Duodenal mucosa (tissue), 2 donors: Measurements from ENCODE around the gene PPP1R14D.
"Not testable (repeated sequence)": the region's sequence is repeated elsewhere in the genome, so short reads cannot be mapped to it uniquely, and the experiment has no call there.

Experiments
- H3K27ac ChIP-seq: one replicate; pipeline ENCODE4 v1.7.0; 2013; ENCODE audit warnings: low read depth, low read length
- H3K27me3 ChIP-seq, 2 donors: one replicate each; pipeline ENCODE4 v1.7.0; 2013; ENCODE audit warnings: low read length in 2 of 2, control low read depth in 1 of 2; ENCODE audit not compliant: insufficient read depth in 2 of 2, control insufficient read depth in 1 of 2
- H3K36me3 ChIP-seq, 2 donors: one replicate each; pipeline ENCODE4 v1.7.0; 2013; ENCODE audit warnings: low read length in 2 of 2, control low read depth in 1 of 2; ENCODE audit not compliant: insufficient read depth in 2 of 2, control insufficient read depth in 1 of 2
- H3K4me1 ChIP-seq, 2 donors: one replicate each; pipeline ENCODE4 v1.7.0; 2013; ENCODE audit warnings: low read length in 2 of 2, control low read depth in 1 of 2; ENCODE audit not compliant: insufficient read depth in 2 of 2, control insufficient read depth in 1 of 2
- H3K4me3 ChIP-seq, 2 donors: one replicate each; pipeline ENCODE4 v1.7.0; 2013; ENCODE audit warnings: low read length in 2 of 2, low read depth in 1 of 2
- H3K9ac ChIP-seq, 2 donors: one replicate each; pipeline ENCODE4 v1.7.0; 2013; ENCODE audit warnings: low read length in 2 of 2, low read depth in 1 of 2
- H3K9me3 ChIP-seq, 2 donors: one replicate each; pipeline ENCODE4 v1.7.0; 2013; ENCODE audit warnings: low read length in 2 of 2, control low read depth in 1 of 2; ENCODE audit not compliant: control insufficient read depth in 1 of 2

PPP1R14D gene

DNA sequence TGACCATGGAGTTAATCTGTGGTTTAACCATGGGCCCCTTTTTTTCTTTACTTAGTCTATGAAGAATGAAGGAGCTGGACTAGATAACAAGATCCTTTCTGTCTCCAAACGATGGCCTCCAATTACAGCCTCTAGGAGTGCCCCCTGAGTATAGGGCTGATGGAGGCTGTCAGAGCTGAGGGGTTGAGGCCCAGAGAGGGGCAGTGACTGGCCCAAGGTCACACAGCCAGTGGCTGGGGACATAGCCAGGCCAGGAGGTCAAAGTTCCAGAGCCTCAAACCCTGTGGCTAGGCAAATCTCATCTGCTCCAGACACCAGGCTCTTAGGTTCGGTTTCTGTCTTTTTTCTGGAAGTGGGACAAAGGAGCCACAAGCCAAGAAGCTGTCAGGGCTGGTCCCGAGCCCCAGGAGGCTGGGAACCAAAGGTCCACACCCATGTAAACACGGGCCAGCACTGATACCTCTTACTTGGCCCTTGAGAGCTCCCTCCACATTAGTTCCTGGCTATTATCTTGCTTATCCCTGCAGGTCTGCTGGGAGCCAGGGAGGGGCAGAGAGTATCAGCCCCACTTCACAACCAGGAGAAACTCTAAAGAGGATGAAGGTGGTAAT is 35.3 kb upstream of the PPP1R14D start:
- no peaks in the 10 kb centered on the region for H3K27me3 ChIP-seq
- no peak overlapping the region for H3K4me3 ChIP-seq
- H3K27ac ChIP-seq, result no peak overlapping the region
- peak overlapping the region in 1 of 2 donors; percentile 18 for H3K9ac ChIP-seq
- H3K36me3 ChIP-seq, result peaks cover 0 to 2% of the 10 kb centered on the region in 2 donors
- H3K9me3 ChIP-seq, result no peaks in the 10 kb centered on the region
- H3K4me1 ChIP-seq, result peaks cover 17 to 35% of the 10 kb centered on the region in 2 donors

DNA sequence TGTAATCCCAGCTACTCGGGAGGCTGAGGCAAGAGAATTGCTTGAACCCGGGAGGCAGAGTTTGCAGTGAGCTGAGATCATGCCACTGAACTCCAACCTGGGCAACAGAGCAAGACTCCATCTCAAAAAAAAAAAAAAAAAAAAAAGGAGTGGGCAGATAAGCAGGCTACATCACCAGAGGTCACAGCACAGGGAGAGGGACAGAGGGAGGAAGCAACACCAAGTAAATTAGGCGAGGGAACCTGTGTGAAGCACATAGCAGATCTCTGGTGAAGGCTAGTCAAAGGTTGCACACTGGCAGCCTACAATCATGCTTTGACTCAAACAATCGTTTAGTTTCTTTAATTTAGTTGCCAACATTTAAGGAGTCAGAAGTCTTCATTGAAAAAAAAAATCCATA is 32.6 kb upstream of the PPP1R14D start:
- not testable (repeated sequence) for H3K4me3 ChIP-seq, H3K27me3 ChIP-seq, H3K9me3 ChIP-seq, H3K27ac ChIP-seq, H3K9ac ChIP-seq
- Histone ChIP-seq H3K36me3 (peaks cover 4 to 16% of the 10 kb centered on the region in 2 donors), H3K4me1 (peaks cover 32 to 48% of the 10 kb centered on the region in 2 donors)

DNA sequence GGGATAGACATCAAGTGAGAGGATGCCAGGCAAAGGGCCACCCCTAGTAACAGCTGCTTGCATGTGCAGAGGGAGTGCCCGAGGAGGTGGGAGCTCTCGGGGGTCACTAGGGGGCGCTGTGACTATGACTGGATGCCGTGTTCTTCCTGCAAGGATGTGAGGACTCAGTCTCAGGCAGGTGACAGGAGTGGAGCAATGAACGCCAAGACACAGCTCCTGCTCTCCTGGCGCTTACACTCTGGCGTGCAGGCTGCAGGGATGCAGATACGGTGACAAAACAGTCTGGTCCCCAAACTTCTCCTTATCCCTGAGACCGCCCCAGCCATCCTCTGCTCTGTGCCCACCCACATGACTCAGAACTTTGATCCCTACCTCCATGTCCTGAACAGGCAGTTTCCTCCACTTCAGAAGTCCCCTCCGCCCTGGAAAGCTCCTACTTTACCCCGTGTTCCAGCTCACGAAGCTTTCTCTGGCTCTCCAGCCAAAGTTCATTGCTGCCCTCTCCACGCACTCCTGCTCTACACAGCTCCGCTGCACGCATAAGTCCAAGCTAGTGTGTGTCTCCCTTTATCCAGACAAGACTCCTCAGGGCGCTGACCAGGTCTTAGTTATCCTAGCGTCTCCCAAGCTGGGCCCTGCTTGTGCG is 30.8 kb upstream of the PPP1R14D start:
- H3K9ac ChIP-seq, result no peak overlapping the region
- peaks cover 29 to 40% of the 10 kb centered on the region in 2 donors for H3K4me1 ChIP-seq
- H3K36me3 ChIP-seq, result peaks cover 13 to 34% of the 10 kb centered on the region in 2 donors
- H3K27ac ChIP-seq, result no peak overlapping the region
- H3K27me3 ChIP-seq, result no peaks in the 10 kb centered on the region
- H3K4me3 ChIP-seq, result peak overlapping the region in 1 of 2 donors; percentile 4
- no peaks in the 10 kb centered on the region for H3K9me3 ChIP-seq

DNA sequence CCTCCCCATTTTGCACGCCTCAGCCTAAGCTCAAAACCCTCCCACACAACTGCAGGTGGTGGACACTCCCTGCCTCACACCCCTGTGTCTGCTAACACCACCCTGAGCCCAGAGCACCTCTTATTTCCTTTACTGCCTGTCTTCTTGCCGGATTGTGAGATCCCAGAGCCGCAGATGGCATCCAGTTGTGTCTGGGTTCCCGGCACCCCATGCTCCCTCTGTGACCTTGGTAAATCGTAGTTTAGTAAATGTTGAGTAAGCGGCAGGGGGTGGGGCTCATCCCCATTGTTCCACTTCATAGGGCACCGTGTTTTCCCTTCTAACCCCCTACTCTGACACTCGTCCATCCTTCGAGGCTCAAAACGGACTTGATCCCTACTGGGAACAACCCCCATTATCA is 30.2 kb upstream of the PPP1R14D start:
- no peak overlapping the region for H3K27ac ChIP-seq
- peaks cover 16 to 40% of the 10 kb centered on the region in 2 donors for H3K36me3 ChIP-seq
- H3K9me3 ChIP-seq, result no peaks in the 10 kb centered on the region
- peaks cover 28 to 34% of the 10 kb centered on the region in 2 donors for H3K4me1 ChIP-seq
- no peaks in the 10 kb centered on the region for H3K27me3 ChIP-seq
- no peak overlapping the region for H3K4me3 ChIP-seq
- no peak overlapping the region for H3K9ac ChIP-seq

DNA sequence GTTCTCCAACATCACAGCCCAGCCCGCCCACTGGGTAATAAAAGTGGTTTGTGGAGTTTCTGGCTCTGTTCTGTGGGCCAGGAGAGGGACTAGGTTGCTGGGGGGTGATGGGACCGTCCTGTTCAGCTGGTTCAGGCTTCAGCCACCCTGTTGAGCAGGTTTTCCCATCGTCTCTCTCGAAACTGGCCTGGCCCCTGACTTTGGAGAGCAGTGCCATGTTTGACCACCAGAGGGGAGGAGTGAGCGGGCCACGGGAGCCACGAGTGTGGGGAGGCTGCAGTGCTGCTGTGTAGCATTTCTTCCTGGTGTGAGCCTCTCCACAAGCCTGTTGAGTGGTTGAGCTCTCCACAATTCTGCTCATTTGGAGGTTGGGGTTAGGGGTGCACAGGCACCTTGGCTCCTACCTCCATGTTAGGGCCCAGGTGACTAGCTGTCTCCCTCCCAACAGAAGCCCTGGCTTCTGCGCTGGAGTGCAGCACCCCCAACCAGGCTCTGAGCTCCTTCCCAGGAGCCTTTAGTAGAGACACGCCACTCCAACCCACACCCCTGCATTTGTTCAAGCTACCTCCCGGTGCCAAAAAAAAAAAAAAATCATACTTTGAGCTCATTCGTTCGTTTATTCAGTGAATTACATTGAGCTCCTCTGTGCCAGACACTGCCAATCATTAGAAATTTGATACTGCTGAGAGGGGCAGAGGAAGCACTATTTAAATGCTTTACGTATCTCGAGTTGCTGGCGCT is 29.3 kb upstream of the PPP1R14D start:
- Histone ChIP-seq H3K9me3 (no peaks in the 10 kb centered on the region), H3K27me3 (no peaks in the 10 kb centered on the region), H3K4me3 (no peak overlapping the region), H3K27ac (peak overlapping the region; percentile 24), H3K4me1 (peaks cover 32 to 33% of the 10 kb centered on the region in 2 donors), H3K9ac (peak overlapping the region in 1 of 2 donors; percentile 6), H3K36me3 (peaks cover 24 to 49% of the 10 kb centered on the region in 2 donors)

DNA sequence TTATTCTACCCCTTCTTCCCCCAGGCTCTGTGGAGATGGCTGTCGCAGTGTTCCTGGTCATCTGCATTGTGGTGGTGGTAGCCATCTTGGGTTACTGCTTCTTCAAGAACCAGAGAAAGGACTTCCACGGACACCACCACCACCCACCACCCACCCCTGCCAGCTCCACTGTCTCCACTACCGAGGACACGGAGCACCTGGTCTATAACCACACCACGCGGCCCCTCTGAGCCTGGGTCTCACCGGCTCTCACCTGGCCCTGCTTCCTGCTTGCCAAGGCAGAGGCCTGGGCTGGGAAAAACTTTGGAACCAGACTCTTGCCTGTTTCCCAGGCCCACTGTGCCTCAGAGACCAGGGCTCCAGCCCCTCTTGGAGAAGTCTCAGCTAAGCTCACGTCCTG is 28.2 kb upstream of the PPP1R14D start:
- Histone ChIP-seq H3K4me3 (no peak overlapping the region), H3K27ac (no peak overlapping the region)

DNA sequence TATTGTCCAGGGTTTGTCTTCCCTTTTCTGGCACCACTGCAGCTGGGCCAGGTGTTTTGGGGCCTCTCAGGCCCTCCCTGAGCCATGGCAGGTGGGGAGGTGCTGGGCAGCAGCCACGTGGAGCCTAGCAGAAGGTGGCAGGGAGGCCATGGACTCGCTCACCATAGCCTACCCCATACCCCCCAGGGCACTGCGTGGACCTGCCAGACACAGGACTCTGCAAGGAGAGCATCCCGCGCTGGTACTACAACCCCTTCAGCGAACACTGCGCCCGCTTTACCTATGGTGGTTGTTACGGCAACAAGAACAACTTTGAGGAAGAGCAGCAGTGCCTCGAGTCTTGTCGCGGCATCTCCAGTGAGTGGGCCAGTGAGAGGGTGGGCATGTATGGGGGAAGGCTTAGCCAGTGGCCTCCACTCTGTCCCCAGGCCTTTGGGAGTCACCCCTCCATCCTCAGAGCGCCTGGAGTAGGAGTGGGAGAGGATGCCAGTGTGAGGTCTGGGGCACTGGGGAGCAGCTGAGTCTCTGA is 27.3 kb upstream of the PPP1R14D start:
- Histone ChIP-seq H3K9ac (no peak overlapping the region), H3K27ac (no peak overlapping the region), H3K4me1 (peaks cover 35 to 44% of the 10 kb centered on the region in 2 donors), H3K36me3 (peaks cover 27 to 57% of the 10 kb centered on the region in 2 donors), H3K4me3 (no peak overlapping the region), H3K9me3 (no peaks in the 10 kb centered on the region), H3K27me3 (no peaks in the 10 kb centered on the region)

More for the DNA sequence above, 28.2 kb upstream of the PPP1R14D start:
- H3K27me3 ChIP-seq, result no peaks in the 10 kb centered on the region
- peaks cover 27 to 56% of the 10 kb centered on the region in 2 donors for H3K36me3 ChIP-seq
- H3K4me1 ChIP-seq, result peaks cover 38 to 42% of the 10 kb centered on the region in 2 donors
- H3K9me3 ChIP-seq, result no peaks in the 10 kb centered on the region
- H3K9ac ChIP-seq, result peak overlapping the region in 1 of 2 donors; percentile 6

DNA sequence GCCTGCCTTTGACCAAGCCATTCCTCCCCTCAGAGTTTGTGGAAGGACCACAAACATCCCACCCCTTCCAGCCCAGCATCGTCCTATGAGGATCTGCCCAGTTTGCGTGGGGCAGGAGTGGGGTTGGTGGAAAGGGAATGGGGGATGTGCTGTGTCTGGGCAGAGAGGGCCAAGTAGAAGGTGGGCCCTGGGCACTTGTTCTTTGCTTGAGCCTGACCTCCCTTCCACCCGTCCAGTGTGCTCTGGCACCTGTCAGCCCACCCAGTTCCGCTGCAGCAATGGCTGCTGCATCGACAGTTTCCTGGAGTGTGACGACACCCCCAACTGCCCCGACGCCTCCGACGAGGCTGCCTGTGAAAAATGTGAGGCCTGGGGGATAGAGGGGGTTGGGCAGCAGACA is 25.7 kb upstream of the PPP1R14D start:
- no peaks in the 10 kb centered on the region for H3K27me3 ChIP-seq
- no peak overlapping the region for H3K4me3 ChIP-seq
- H3K27ac ChIP-seq, result no peak overlapping the region
- H3K9me3 ChIP-seq, result no peaks in the 10 kb centered on the region
- H3K9ac ChIP-seq, result no peak overlapping the region
- H3K4me1 ChIP-seq, result peaks cover 36 to 44% of the 10 kb centered on the region in 2 donors
- H3K36me3 ChIP-seq, result peaks cover 27 to 63% of the 10 kb centered on the region in 2 donors

DNA sequence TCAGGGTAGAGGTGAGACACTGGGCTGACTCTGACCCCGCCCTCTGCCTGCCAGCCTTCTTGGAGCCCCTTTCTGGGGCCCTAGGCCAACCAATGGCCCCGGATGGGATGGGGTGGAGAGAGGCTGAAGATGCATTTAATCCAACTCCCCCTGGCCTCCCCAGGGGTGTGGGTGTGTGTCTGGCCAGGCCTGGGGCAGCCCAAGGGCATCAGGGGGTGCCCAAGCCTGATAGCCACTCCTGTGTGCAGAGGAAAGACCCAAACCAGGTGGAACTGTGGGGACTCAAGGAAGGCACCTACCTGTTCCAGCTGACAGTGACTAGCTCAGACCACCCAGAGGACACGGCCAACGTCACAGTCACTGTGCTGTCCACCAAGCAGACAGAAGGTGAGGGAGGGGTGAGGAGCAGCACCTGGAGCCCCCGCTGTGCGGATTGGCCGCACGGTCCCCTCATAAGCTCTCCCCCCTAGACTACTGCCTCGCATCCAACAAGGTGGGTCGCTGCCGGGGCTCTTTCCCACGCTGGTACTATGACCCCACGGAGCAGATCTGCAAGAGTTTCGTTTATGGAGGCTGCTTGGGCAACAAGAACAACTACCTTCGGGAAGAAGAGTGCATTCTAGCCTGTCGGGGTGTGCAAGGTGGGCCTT is 24.9 kb upstream of the PPP1R14D start:
- peaks cover 27 to 57% of the 10 kb centered on the region in 2 donors for H3K36me3 ChIP-seq

More for the DNA sequence above, 24.9 kb upstream of the PPP1R14D start:
- Histone ChIP-seq H3K4me3 (no peak overlapping the region), H3K9ac (no peak overlapping the region), H3K4me1 (peaks cover 35 to 40% of the 10 kb centered on the region in 2 donors), H3K9me3 (no peaks in the 10 kb centered on the region), H3K27me3 (no peaks in the 10 kb centered on the region), H3K27ac (no peak overlapping the region)
